GM08714 (cell line): ENCODE measurements around the gene THG1L.

Source experiments
- H3K4me3 ChIP-seq: fragments of 200-500 bp; sonication (Bioruptor generic); 2 replicates; pipeline ENCODE4 v1.5.1; 2014; ENCODE audit warnings: mild to moderate bottlenecking, low read length, inconsistent platforms
- ZNF274 ChIP-seq: IDR thresholded peaks from 2 replicates; pipeline ENCODE4 v1.6.1; 2012; ENCODE audit warnings: mild to moderate bottlenecking, low read depth, low read length

The THG1L gene

DNA sequence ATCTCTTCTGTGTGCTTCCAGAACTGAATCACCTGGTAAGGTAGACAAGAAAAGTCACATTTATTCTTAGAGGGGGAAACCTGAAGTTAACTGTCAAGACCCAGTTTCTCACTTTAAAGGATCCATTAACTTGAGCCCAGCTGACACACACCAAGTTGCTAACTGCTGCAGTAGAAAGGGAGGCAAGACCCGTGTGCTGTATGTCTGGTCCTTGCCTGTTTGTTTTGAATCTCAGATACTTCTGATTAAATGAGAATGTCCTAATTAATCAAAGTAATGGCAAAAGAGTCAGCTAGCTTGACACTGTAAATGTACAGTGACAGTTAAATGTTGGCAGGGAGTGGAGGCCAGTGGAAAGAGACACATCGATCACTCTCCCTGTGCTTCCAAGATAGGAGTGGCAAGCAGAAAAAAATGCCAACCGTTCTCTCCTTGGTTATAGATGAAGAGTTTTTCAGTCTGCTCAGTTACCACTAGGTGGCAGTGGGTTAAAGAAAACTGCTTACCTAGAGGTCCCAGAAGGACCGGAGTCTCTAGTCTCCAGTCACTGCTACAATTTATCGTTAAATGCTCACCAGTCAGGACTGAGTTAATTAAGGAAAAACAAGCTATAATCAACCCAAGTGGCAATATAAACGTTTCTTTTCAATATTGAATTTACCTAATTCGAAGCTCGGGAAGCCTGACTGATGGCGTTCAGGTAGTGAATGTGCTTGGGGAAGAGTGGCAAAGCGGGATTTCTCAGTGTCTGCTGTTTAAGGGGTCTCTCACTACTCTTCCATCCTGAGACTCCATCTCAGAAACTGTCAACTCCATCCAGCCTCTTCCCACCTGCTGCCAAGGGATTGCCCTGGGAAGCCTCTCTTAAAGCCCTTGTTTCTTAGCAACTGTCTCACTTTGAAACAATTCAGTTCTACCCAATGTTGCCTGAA is 30.7 kb downstream of the THG1L start:
- no peak for TF ChIP-seq ZNF274
- H3K4me3 ChIP-seq: no peak overlapping the region

DNA sequence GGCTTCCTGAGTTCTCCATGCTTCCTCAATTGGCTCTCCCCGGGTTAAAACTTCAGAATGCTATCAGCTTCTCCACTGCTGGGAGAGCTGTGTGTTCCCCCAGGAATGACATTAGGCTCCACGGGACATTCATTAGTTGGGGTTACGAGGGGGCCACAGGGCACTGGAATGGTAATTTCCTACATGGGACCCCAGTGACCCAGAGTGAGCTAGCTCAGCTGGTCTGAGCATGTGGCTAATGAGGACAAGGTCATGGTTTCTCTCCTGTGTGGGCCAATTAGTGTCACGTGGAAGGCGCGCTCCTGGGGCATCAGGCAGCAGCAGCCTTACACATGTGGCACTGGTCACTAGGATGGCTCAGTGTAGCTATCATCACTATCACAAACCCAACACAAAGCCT is 33.3 kb downstream of the THG1L start:
- TF ChIP-seq ZNF274: no peak
- H3K4me3 ChIP-seq: no peak overlapping the region

DNA sequence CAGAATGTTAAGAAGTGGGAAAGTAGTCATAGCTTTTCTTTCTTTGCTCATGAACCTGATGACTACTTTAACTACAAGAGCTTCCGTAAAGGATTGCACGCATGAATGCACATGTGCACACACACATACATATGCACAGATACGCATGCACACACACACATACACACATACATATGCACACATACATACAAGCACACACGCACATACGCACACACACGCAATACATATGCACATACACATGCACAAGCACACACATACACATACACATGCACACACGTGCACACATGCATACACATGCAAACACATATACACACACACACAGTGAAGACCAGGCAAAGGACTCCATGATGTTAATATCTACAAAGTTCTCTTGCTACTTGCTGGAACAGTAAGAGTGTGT is 35.2 kb downstream of the THG1L start:
- no peak for TF ChIP-seq ZNF274
- no peak overlapping the region for H3K4me3 ChIP-seq

DNA sequence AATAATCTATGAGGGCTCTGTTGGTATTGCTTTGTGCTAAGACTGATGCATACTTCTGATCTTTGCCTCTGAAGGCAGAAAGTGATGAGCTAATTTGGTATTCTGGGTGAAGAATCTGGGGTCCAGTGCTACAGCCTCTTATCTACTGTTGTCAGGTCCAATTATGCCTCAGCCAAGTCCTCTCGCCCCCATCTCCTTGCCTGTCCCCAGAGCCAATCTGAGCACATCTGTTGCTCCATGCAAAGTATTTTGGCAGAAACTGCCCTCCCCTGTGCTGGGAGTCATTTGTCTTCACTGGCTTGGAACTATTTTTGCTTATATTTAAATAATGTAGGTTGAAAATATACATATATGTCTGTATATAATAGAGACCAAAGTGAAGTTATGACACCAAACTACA is 35.7 kb downstream of the THG1L start:
- TF ChIP-seq ZNF274: no peak
- no peak overlapping the region for H3K4me3 ChIP-seq

DNA sequence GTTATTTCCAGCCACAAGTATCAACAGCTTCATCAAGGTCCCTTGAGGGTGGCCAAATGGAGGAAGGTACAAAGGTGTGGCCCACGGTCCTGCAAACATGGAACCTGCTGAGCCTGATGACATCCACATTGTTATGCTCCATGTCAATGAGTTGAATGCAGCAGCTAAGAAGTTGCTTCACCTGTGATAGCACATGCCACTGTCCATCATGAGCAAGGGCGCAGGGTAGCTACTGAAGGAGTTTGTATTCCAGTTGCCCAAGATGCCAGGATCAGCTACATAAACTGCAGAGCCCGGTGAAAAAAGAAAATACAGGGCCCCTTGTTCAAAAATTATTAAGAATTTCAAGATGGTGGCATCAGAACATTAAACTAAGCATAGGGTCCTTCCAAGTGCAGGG is 36.5 kb downstream of the THG1L start:
- H3K4me3 ChIP-seq: no peak overlapping the region
- no peak for TF ChIP-seq ZNF274

DNA sequence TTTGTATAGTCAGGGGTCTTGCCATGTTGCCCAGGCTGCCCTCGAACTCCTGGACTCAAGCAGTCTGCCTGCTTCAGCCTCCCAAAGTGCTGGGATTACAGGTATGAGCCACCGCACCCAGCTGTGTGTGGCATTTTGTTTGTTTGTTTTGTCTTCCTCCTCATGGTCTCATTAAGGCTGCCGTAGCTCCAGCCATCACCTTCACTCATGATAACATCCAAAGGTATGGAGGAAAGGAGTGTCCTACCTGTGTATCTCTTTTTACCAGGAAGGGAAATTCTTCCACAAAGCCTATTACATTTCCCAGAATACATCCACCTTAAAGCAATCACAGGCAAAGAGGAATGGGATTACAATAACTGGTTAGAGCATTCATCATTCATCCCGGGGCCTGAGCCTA is 39.4 kb downstream of the THG1L start:
- no peak for TF ChIP-seq ZNF274
- no peak overlapping the region for H3K4me3 ChIP-seq

DNA sequence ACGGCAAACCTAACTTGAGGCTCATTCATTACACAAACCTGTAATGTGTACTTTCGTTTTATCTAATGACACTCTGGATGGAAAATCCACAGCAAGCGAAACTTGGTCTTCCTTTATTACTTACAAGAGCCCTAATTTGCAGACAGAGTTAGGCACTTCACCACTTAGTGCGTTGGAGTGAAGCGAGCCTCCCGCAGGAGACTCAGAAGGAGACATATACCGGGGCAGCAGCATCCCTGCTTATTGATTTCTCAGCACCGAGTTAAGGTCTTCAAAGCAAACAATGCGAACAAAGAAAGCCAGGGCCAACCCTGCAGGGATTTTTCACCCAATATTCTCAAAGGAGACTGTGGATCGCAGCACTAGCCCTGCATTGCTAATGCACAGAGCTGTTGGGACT is 40.9 kb downstream of the THG1L start:
- no peak for TF ChIP-seq ZNF274

DNA sequence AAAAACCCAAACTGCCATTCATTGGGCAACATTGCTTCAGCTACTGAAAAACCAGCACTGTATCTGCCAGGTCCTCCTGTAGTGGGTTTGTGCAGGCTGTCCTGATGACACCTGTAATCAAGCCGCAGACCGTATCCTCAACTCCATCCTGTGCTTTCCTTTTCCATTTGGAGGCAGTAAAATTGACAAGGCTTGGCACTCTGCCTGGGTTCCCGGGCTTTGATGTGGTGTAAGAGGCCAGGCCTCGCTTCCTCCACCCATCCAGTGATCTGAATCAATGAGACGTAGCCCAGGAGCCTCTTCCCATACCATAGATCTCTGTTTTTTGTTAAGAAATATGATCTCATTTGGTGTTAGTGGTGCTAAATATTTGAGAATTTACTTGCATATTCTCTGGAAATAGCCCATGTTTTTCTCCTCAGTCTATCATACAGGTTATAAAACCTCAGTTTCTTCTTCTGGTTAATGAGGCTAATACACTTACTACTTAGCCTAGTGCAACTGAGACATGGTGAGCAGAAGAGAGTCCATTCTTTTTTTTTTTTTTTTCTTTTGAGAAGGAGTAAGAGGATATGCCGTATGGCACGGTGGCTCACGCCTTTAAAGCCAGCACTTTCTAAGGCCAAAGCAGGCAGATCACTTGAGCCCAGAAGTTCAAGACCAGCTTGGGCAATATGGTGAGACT is 47.0 kb downstream of the THG1L start:
- no peak for TF ChIP-seq ZNF274
- H3K4me3 ChIP-seq: no peak overlapping the region

More for the DNA sequence above, 40.9 kb downstream of the THG1L start:
- H3K4me3 ChIP-seq: no peak overlapping the region

DNA sequence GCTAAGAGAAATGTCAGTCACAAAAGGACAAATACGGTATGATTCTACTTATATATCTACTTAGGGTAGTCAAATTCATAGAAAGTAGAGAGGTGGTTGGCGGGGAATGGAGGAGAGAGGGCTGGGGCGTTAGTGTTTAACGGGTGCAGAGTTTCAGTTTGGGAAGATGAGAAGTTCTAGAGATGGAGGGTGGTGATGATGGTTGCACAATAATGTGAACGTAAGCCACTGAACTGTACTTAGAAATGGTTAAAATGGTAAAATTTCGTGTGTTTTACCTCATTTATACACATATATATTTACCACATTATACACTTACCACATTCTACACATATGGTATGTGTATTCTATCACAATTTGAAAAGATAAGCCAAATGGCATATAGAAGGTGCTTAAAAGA is 48.0 kb downstream of the THG1L start:
- no peak overlapping the region for H3K4me3 ChIP-seq
- no peak for TF ChIP-seq ZNF274

DNA sequence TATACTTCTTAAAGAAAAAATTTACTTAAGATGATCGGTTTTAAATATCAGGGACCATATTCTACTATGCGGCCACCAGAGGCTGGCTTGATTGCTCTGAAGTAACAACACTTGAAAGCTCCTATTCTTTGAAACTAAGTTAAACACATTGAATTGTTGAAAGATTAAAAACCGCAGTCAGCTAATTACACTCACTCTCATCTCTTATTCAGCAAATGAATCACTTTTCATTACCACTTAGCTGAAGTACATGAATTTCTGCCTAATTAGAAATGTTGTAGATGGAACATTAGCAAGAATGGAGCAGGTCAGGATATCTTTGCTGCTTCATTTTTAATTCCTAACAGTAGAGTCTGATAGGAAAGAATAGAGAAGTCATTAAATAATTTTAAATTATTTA is 54.6 kb downstream of the THG1L start:
- no peak for TF ChIP-seq ZNF274
- H3K4me3 ChIP-seq: no peak overlapping the region
